GM12878 (cell line): ENCODE data around the gene PACS2. TPM values are rescaled to one million over a fixed set of nuclear protein-coding genes. Genes with fewer than 3 reads are reported as not detected.

Experiments used
- ATAC-seq: fragments of 200-7000 bp; cut with Tn5 transposase; 3 replicates; pipeline ENCODE4 v1.9.1; 2020; ENCODE audit warnings: mild to moderate bottlenecking, moderate library complexity
- BruUV-seq: library from RNA; stranded (reverse); fragments of 400-500 nt; replicated peaks from 2 replicates; lab custom pipeline; 2021; lab: Mats Ljungman, UMichigan
- CTCF ChIA-PET: fragments of 300-600 bp; sonication (Branson Sonifier 250); formaldehyde crosslinking; extraction: SDS; loops from one replicate; lab custom pipeline; 2021; ENCODE audit warnings: inconsistent platforms; lab: Yijun Ruan, JAX
- POLR2A ChIA-PET: fragments of 350-600 bp; formaldehyde crosslinking; extraction: SDS; loops from one replicate; lab custom pipeline; 2021; ENCODE audit warnings: inconsistent platforms; lab: Charles Lee
- RAD21 ChIA-PET: fragments of 300-600 bp; sonication (Branson Sonifier 250); formaldehyde crosslinking; loops from one replicate; lab custom pipeline; 2023; ENCODE audit warnings: antibody characterized with exemption; ENCODE audit not compliant: unreplicated experiment; lab: Charles Lee
- SMC1A ChIA-PET: fragments of 300-600 bp; sonication (Branson Sonifier 250); formaldehyde crosslinking; loops from one replicate; lab custom pipeline; 2023; ENCODE audit not compliant: unreplicated experiment, uncharacterized antibody; lab: Charles Lee
- DNase-seq: peaks from one replicate; pipeline ENCODE4 v3.0.0-alpha.2; 2011; ENCODE audit warnings: low read depth, low spot score
- FAIRE-seq: peaks from 3 replicates; lab custom pipeline; 2011; peaks lifted over from hg19 to GRCh38; lab: Jason Lieb, UNC
- H2AFZ ChIP-seq: 2 replicates; pipeline ENCODE4 v1.6.0; 2011; ENCODE audit warnings: low read depth, low read length, control low read depth; ENCODE audit not compliant: control insufficient read depth
- H3K27ac ChIP-seq: 2 replicates; pipeline ENCODE4 v1.5.1; 2011; ENCODE audit warnings: control low read depth; ENCODE audit not compliant: control insufficient read depth, insufficient read depth
- H3K27me3 ChIP-seq, 2 experiments: replicated peaks in 1 of 2; 2 replicates each; pipeline versions ENCODE4 v1.6.0 to v1.6.1; 2011; ENCODE audit warnings: low read length in 1 of 2; ENCODE audit not compliant: control insufficient read depth in 2 of 2, insufficient read depth in 2 of 2
- H3K36me3 ChIP-seq, 2 experiments: 2 replicates each; pipeline ENCODE4 v1.5.1; 2011; ENCODE audit warnings: low read length in 1 of 2; ENCODE audit not compliant: control insufficient read depth in 2 of 2, insufficient read depth in 2 of 2
- H3K4me1 ChIP-seq: 2 replicates; pipeline ENCODE4 v1.6.1; 2011; ENCODE audit warnings: mild to moderate bottlenecking, low read length, moderate library complexity, mixed read lengths; ENCODE audit not compliant: control insufficient read depth, insufficient read depth
- H3K4me2 ChIP-seq: 2 replicates; pipeline ENCODE4 v1.6.0; 2011; ENCODE audit warnings: control low read depth; ENCODE audit not compliant: control insufficient read depth, insufficient read depth
- H3K4me3 ChIP-seq: fragments of 200-600 bp; sonication (generic); 2 replicates; pipeline ENCODE4 v1.5.1; 2016
- H3K79me2 ChIP-seq: 2 replicates; pipeline ENCODE4 v1.6.0; 2011; ENCODE audit warnings: low read length; ENCODE audit not compliant: control insufficient read depth, insufficient read depth
- H3K9ac ChIP-seq: 2 replicates; pipeline ENCODE4 v1.8.0; 2011; ENCODE audit warnings: low read length, control low read depth, mixed read lengths; ENCODE audit not compliant: control insufficient read depth, insufficient read depth
- H3K9me3 ChIP-seq: replicated peaks from 3 replicates; pipeline ENCODE4 v1.5.1; 2011; ENCODE audit warnings: mild to moderate bottlenecking, low read length; ENCODE audit not compliant: control insufficient read depth, insufficient read depth
- H4K20me1 ChIP-seq: 2 replicates; pipeline ENCODE4 v1.6.0; 2011; ENCODE audit not compliant: control insufficient read depth, insufficient read depth
- CHD2 ChIP-seq: IDR thresholded peaks from 2 replicates; pipeline ENCODE4 v1.6.1; 2011; ENCODE audit warnings: low read depth, low read length, improper control_type of control experiment, borderline replicate concordance
- CREB1 ChIP-seq: IDR thresholded peaks from 2 replicates; pipeline ENCODE4 v1.6.1; 2012; ENCODE audit warnings: low read depth, mild to moderate bottlenecking, inconsistent platforms
- IKZF1 ChIP-seq: fragments of 450-650 bp; conservative IDR thresholded peaks from 2 replicates; pipeline ENCODE4 v1.6.1; 2017; ENCODE audit warnings: antibody characterized with exemption, mild to moderate bottlenecking
- IKZF2 ChIP-seq, 2 experiments: fragments of 450-650 bp; IDR thresholded peaks; 2 replicates each; pipeline ENCODE4 v1.6.1; 2017; ENCODE audit warnings: mild to moderate bottlenecking in 2 of 2, moderate library complexity in 2 of 2
- IRF3 ChIP-seq: fragments of 450-650 bp; IDR thresholded peaks from 2 replicates; pipeline ENCODE4 v1.6.1; 2014; ENCODE audit warnings: mild to moderate bottlenecking
- POLR2A ChIP-seq: IDR thresholded peaks from 2 replicates; pipeline ENCODE4 v1.6.1; 2011; ENCODE audit warnings: low read depth, mild to moderate bottlenecking, low read length
- SIN3A ChIP-seq: IDR thresholded peaks from 2 replicates; pipeline ENCODE4 v1.6.1; 2012; ENCODE audit warnings: low read depth, low read length, improper control_type of control experiment
- SREBF1 ChIP-seq: IDR thresholded peaks from 2 replicates; pipeline ENCODE4 v1.6.1; 2012; ENCODE audit warnings: mild to moderate bottlenecking, low read length
- SRF ChIP-seq, 2 experiments: IDR thresholded peaks; 2 replicates each; pipeline ENCODE4 v1.6.1; 2011; ENCODE audit warnings: low read depth in 2 of 2, low read length in 2 of 2, mild to moderate bottlenecking in 1 of 2, moderate library complexity in 1 of 2
- WGBS: methylation state at CpG from one replicate; pipeline ENCODE4 v1.1.6; 2016; ENCODE audit warnings: low lambda C conversion rate; ENCODE audit not compliant: insufficient replicate concordance, insufficient coverage; ENCODE audit errors: missing lambda C conversion rate; 5-methylcytosine and 5-hydroxymethylcytosine counted together
- in situ Hi-C: fragments of 300-500 bp; cut with MboI; formaldehyde crosslinking; loops from 9 replicates; pipeline ENCODE4 v1.14.3; 2018; ENCODE audit warnings: mixed read lengths
- intact Hi-C: fragments of 100-400 bp; cut with micrococcal nuclease; formaldehyde crosslinking; loops from one replicate; pipeline ENCODE4 v1.14.2; 2022; ENCODE audit not compliant: unreplicated experiment
- polyA plus RNA-seq, 11 experiments: library from polyadenylated mRNA; depleted of rRNA in 4 of 11; unstranded in 6 of 11; stranded (reverse) in 5 of 11; fragments of >200 nt; fragmentation: Nextera tagmentation in 4 of 11; fragmentation: Illumina TruSeq in 1 of 11; extraction: Ambion mirVana in 4 of 11; extraction: Trizol in 1 of 11; gene quantifications; 1 replicate in 1 of 11; 2 replicates in 10 of 11; pipeline versions ENCODE4 v1.2.1 to v1.2.3, GENCODE V29; 2011 to 2016; ENCODE audit warnings: inconsistent platforms in 2 of 11, missing spikeins in 2 of 11, low read depth in 1 of 11
- total RNA-seq, 4 experiments: library from RNA; depleted of rRNA in 3 of 4; stranded (reverse); fragments of >200 nt in 3 of 4; fragmentation: Illumina TruSeq in 1 of 4; extraction: Trizol in 1 of 4; gene quantifications; 2 replicates each; pipeline versions ENCODE4 v1.2.1 to v1.2.3, GENCODE V29; 2013 to 2021
- TF ChIP-seq, protein P1 (sequence below): fragments of 150-350 bp; IDR thresholded peaks from 2 replicates; pipeline ENCODE4 v1.6.1; 2016; ENCODE audit warnings: low read depth, low read length

Gene PACS2
- total and polyA plus RNA-seq, 10 of the 15 experiments (the other 5 are each of a cell fraction or from before 2014, with no cell fraction given) = 0.21 to 37.3 (median 9.4) TPM

GRCh38 chr14:105445901-105446845 is 131.6 kb downstream of the PACS2 start:
- WGBS = 87% methylated on average over 25 of the region's 26 CpGs
- in situ Hi-C loops = no loop called here
- TF ChIP-seq POLR2A (0 out of 2 replicates have a peak, but pooled peaks have one; percentile 6), SIN3A (no peak)
- SMC1A ChIA-PET = no interaction called here
- DNase-seq (no peak), FAIRE-seq (no peak), ATAC-seq (no peak)
- H3K9me3 ChIP-seq = no peaks in the 10 kb centered on the region
- H3K4me1 ChIP-seq = no peaks in the 10 kb centered on the region
- no peaks in the 10 kb centered on the region for H3K79me2 ChIP-seq
- H3K36me3 ChIP-seq = peaks cover 0 to 20% of the 10 kb centered on the region in 2 experiments; a peak in 3 of 4 replicates
- CTCF ChIA-PET = interaction anchor here (1.1 kb wide), 1 partner anchor 12 kb away, joined by 3 read pairs; no protein-coding TSS in a partner anchor
- BruUV-seq = no TSS peak
- RAD21 ChIA-PET = no interaction called here
- H3K27ac ChIP-seq = no peak overlapping the region
- H4K20me1 ChIP-seq = no peaks in the 10 kb centered on the region
- no peaks in the 10 kb centered on the region for H3K27me3 ChIP-seq
- H3K9ac ChIP-seq = no peak overlapping the region
- H3K4me3 ChIP-seq = no peak overlapping the region
- POLR2A ChIA-PET = no interaction called here
- no peak overlapping the region for H2AFZ ChIP-seq
- intact Hi-C loops = no loop called here
- no peak overlapping the region for H3K4me2 ChIP-seq

- DNase-seq (no peak), ATAC-seq (no peak), FAIRE-seq (no peak)
- peaks cover 0 to 22% of the 10 kb centered on the region in 2 experiments; a peak in 3 of 4 replicates for H3K36me3 ChIP-seq
- no peaks in the 10 kb centered on the region for H3K27me3 ChIP-seq
- H3K4me2 ChIP-seq = no peak overlapping the region
- no peaks in the 10 kb centered on the region for H3K4me1 ChIP-seq
- no peak overlapping the region for H3K9ac ChIP-seq
- no TSS peak for BruUV-seq
- H3K4me3 ChIP-seq = no peak overlapping the region
- H3K79me2 ChIP-seq = no peaks in the 10 kb centered on the region
- WGBS = 82% methylated on average over 14 of the region's 14 CpGs
- RAD21 ChIA-PET = no interaction called here
- no peak overlapping the region for H3K27ac ChIP-seq
- CTCF ChIA-PET = interaction anchor here (1.1 kb wide), 1 partner anchor 13 kb away, joined by 3 read pairs; no protein-coding TSS in a partner anchor
- no peak overlapping the region for H2AFZ ChIP-seq
- in situ Hi-C loops = no loop called here
- no peaks in the 10 kb centered on the region for H4K20me1 ChIP-seq
- SMC1A ChIA-PET = no interaction called here
- POLR2A ChIA-PET = no interaction called here
- H3K9me3 ChIP-seq = no peaks in the 10 kb centered on the region
- intact Hi-C loops = no loop called here
- TF ChIP-seq IRF3 = no peak
- TF ChIP-seq SIN3A = no peak
- no peak for TF ChIP-seq IKZF1
- no peak for TF ChIP-seq SREBF1
- no peak for TF ChIP-seq SRF (IDR thresholded peaks at IDR 0.05; ENCODE audit: low read depth in 2 of 2, low read length in 2 of 2)
- no peak for TF ChIP-seq CREB1
- no peak for TF ChIP-seq IKZF2 (IDR thresholded peaks at IDR 0.05)
- TF ChIP-seq, protein P1, sequence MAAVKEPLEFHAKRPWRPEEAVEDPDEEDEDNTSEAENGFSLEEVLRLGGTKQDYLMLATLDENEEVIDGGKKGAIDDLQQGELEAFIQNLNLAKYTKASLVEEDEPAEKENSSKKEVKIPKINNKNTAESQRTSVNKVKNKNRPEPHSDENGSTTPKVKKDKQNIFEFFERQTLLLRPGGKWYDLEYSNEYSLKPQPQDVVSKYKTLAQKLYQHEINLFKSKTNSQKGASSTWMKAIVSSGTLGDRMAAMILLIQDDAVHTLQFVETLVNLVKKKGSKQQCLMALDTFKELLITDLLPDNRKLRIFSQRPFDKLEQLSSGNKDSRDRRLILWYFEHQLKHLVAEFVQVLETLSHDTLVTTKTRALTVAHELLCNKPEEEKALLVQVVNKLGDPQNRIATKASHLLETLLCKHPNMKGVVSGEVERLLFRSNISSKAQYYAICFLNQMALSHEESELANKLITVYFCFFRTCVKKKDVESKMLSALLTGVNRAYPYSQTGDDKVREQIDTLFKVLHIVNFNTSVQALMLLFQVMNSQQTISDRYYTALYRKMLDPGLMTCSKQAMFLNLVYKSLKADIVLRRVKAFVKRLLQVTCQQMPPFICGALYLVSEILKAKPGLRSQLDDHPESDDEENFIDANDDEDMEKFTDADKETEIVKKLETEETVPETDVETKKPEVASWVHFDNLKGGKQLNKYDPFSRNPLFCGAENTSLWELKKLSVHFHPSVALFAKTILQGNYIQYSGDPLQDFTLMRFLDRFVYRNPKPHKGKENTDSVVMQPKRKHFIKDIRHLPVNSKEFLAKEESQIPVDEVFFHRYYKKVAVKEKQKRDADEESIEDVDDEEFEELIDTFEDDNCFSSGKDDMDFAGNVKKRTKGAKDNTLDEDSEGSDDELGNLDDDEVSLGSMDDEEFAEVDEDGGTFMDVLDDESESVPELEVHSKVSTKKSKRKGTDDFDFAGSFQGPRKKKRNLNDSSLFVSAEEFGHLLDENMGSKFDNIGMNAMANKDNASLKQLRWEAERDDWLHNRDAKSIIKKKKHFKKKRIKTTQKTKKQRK = no peak
- TF ChIP-seq CHD2 = no peak
Measured at GRCh38 chr14:105446971-105447370, 132.4 kb downstream of the PACS2 start.
